Measurements from ENCODE around the gene SHANK2.

Gene SHANK2

DNA sequence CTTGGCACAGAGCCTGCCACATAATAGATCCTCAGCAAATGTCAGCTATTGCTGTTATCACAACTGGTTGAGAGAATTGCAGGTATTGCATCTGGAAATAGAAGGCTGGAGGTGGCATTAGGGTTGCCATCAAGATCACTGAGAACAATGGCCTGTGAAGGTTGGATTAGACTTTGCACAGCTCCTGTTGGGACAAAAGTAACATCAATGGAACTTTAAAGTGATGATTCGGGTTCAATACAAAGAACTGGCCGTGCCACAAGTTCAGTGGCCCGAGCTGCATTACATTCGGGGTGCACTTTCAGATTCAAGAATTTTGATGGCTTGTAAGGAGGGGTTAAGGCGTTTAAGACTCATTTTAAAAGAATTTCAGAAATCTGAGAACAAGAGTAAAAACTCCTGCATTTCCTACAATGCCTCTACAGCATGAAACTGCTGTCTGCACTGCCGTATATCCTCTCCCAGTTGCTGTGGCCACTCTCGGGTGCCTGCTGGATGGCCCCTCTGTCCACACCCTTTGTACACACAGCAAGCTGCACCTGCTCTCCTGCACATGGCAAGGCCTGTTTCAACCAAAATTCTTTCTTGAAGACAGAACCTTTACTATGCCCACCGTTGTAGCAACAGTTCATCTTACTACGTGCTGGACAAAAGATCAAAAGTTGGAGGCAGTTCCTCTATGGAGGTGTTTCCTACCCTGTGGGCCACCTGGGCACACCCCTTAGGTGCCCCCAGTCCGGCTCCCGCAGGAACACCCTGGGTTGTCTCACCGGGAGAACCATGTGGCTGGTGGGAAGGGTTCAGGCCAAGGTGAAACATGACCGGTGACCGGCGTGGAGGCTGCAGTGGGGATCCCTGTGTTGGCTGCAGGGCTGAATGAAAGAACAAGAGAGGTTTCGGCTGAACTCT, 17.5 kb upstream of the SHANK2 start:
- no peak for DNase-seq (ENCODE audit: low spot score)

DNA sequence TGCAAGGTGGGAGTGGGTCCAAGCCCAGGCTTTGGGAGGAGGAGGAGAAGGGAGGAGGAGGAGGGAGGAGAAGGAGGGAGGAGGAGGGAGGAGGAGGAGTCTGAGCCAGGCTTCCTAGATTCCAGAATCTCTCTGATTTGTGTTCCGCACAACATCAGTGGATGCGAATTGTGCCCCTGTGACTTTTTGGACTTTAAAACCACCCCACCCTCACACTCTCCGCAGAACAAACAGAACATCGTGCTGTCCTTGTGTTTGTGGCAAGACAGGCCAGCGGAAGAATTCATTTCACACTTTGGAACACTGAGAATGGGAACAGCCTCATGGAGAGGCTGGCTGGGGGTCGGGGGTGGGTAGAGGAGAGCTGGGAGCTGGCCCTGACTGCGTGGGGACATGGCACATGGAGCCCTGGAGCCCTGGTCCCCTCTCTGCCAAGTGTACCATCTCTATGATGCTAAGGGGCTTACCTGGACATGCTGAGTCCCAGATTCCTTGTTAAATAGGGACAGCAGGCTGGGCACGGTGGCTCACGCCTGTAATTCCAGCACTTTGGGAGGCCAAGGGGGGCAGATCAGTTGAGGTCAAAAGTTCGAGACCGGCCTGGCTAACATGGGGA, 16.4 kb upstream of the SHANK2 start:
- DNase-seq (ENCODE audit: low spot score): no peak

DNA sequence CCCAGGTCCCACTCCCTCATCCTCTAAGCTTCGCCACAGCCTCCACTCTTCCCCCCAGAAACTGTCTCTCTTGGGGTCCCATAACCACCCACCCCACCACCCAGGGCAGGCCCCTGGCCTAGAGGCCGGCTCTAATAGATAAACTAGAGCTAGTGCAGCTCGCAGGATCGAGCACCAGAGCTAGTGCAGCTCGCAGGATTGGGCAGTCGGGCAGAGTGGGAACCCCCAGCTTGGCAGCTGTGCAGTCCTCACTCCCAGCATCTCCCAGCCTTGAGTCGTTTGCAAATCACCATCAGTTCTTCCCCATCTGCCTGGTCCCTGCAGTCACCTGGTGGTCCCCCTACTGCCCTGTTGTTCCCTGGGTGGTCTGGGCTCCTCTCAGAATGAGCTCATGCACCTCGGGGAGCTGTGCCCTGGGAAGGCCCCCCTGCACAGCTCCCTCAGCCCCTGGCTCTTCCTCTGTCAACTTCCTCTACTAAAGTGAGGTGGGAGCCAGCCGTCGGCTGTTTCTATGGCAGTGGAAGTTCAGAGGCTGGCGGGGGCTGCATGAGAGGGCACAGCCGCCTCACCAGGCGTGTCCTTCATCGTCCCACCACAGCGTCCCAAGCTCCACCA, 15.5 kb upstream of the SHANK2 start:
- no peak for DNase-seq (ENCODE audit: low spot score)

DNA sequence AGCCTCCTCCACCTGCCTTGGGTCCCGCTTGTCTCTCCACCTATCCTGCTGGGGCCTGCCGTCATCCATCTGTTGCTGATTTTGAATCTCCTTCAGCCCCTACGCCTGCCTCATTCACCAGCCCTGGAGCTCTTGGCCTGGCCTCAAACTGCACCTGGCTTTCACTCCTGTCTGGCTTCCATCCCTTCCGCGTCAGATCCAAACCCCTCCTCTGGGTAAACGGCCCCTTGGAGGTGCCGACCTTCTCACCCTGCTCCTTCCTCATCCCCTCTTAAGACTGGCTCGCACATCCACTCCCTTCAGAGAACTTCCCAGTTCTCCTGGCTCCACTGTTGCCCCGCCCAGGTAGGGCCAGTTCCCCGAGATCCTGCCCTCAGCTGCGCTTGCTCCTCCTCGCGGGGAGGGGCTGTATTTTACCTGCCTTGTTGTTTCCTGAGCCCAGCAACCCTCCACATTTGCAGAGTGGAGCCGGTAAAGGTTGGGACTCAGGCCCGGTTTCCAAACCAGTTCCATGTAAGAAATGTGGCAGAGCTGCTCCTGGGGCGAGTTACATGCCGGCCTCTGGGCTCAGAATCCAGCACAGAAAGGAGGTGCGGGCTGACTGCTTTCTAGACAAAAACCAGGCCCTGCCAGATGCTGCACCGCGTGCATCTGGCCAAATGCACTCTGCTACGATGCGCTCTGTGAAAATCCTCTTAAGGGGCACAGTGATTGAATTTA, 13.9 kb upstream of the SHANK2 start:
- no peak for DNase-seq (ENCODE audit: low spot score)

DNA sequence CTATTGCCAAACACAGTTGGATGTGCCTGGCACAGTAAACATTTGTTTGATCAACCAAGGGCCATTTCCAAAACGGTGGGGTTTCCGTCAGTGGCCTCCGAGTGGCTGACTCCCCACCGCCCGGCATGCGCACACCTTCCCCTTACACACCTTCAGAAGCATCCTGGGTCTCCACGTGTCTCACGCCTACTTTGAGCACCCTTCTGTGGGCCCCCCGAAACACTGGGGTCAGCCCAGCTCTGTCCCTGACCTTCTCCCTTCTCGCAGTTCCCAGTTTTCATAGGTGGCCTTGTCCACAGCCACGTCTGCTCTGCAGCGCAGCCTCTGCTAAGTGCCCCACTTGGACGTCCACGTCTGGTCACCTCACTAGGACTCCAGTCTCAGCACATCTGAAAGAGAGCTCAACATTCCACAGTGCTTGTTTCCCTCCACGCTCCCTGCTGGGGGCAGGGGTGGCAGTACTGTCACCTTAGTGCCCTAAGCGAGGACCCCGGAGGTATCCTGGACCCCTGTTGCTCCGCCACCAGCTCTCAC, 13.2 kb upstream of the SHANK2 start:
- DNase-seq (ENCODE audit: low spot score): no peak

DNA sequence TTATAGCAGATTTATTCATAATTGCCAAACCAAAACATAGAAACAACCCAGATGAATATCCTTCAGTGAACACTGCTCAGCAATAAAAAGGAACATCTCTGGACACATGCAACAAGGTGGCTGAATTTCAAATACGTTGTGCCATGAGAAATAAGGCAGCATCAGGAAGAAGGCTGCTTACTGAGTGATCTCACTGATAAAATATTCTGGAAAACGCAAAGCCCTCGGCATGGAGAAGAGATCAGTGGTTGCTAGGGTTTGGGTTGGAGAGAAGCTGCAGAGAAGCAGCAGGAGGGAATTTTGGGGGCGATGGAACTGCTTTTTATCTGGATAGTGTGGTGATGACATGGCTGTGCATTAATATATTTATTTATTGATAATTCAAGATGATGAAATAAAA, 11.0 kb upstream of the SHANK2 start:
- DNase-seq (ENCODE audit: low spot score): no peak

DNA sequence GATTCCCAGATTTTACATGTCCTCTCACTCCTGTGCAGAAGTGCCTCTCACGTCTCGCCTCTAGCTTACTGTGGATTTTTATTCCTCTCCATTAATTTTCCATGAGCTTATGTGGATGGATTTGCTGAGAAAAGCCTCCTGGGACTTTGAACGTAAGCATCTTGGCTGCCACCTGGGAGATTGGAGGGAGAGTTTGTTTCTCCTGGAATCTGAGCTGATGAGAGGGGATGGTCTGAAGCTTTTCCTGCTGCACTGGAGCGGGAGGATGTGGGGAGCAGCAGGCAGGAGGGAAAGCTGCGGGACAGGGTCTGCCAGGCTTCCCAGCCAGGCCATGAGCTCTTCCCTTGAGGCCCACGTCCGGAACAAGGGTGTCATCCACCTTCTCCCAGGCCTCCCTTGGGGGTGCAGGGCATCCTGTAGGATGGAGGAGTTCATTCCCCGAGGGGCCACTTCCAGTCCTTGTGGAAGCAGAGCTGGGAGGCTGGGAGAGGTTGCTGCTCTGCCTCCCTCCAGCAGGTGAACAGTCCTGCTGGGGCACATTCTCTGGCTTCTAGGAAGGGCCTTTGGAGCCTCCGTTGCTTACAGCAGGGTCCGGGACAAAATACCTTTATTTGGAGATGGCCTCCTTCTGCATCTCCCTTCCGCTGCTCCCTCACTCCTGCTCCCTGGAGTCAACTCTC, 3.6 kb upstream of the SHANK2 start:
- DNase-seq (ENCODE audit: low spot score): no peak

DNA sequence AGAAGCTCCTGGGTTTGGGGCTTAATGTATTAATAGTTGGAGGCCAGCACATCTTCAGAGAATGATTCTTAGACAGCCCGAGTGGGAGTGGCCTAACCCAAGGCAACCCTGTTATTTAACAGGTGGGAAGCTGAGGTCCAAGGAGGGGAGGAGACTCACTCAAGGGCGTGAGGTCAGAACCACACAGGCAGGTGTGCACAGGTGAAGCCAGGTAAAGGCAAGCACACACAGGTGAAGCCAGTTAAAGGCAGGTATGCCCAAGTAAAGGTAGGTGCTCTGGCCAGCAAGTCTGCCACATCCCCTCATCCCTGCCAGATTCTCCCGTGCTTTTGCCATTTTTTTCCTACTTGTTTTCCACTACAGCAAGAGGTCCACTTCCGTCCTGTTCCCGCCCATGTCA, 2.9 kb upstream of the SHANK2 start:
- DNase-seq (ENCODE audit: low spot score): no peak

DNA sequence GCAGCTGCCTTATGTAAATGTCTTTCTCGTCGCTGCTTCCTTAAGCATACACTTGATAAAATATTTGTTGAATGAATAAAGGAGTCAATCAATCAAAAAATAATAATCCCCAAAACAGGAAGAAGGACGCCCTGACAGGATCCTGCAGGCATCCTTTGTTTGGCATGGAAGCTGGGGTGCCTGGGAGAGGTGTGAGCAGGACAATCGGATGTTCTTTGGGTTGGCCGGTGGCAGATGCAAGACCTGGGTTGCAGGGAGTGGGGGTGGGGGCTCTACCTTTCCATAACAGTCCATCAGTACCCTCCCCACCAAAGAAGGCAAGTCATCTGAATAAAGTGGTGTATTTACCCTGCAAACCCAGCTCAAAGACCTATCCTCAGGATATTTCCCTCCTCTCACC, 1.4 kb upstream of the SHANK2 start:
- DNase-seq (ENCODE audit: low spot score): no peak

DNA sequence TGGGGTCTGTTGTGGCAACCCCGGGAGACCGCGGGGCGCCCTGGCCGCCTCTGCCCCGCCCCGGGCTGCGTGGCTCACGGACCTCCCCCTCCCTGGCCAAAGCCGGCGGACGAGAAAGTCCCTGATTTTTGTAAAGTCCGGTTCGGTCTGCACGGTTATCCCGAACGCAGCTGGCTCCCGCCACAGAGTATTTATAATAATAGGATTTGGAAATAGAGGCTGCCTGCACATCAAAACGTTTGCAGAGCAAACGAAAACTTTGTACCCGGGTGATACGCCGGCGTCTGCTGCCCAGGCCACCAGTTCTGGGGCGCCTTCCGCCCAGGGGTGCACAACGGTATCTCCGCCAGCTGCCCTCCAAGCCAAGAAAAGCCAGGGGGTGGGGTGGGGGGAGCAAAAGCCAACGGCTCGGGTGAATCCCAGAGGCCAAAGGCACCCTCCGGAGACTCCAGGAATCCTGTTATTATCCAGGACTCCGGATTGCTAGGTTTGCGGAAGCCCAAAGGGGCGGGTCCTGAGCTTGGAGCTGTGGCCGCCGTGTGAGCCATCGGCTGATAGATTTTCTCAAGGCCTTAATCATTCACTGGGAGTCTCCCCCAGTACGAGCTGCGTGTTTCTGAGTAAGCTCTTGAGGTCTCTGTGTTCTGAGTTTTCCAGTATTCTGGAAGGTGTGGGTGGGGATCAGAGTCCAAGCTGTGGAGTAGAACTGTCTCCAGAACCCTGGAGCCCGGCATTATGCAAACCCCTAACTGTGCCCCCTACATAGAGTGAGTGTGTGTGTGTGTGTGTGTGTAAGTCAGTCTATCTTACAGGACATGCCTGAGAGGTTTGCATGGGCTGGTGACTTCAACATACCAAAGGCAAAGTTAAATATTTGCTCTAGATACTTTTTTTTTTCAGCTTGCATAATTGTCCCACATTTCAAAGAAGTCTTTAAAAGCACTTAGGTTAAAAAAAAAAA, 673 bp upstream of the SHANK2 start:
- no peak for DNase-seq (ENCODE audit: low spot score)

DNA sequence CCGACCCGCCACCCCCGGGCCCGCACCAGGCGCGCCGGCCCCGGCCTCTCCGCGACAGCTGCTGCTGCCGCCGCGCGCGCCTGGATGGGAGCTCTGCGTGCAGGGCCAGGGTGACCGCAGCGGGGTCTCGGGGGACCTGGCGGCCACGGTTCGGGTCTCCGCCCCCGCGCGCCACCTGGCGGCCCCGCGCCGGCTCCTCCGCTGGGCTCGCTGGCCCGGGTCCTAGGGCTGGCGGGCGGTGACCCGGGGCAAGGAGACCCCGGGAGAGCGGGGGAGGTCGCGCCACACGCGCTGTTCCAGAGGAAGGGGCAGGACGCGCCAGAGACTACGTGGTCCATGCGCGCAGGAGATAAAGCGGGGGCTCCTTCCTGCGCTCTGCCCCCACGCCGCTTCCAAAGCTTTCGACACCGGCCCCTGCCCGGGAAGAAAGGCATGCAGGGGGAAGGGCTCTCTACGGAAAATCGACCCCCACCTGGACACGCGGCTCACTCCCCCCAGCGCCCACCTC, 562 bp downstream of the SHANK2 start:
- peak; percentile 41 for DNase-seq (ENCODE audit: low spot score)

DNA sequence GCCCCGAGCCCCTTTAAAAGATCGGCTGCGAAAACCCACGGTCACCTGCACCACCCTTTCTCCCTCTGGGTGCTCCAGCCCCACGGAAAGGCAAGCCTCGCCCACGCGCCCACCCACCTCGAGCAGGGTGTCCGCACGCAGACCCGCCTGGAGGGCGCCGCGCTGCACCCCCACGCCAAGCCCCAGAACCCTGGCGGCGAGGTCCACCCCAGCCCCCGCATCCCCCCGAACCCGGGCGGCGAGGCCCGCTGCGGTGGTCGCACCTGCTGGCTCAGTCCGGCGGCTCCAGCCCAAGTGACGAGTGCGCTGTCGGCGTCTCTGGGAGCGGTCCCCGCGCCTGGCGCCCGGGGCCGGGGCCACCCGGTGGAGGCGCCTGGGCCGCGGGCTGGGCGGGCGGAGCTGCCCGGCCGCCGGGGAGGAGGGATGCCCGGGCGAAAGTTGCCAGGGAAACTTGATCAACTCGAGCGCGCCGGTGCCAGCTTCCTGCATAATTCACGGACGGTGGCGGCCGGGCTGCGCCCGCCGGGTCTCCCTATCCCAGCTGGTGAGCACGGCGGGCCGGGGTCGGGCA, 1.1 kb downstream of the SHANK2 start:
- DNase-seq (ENCODE audit: low spot score): no peak

DNA sequence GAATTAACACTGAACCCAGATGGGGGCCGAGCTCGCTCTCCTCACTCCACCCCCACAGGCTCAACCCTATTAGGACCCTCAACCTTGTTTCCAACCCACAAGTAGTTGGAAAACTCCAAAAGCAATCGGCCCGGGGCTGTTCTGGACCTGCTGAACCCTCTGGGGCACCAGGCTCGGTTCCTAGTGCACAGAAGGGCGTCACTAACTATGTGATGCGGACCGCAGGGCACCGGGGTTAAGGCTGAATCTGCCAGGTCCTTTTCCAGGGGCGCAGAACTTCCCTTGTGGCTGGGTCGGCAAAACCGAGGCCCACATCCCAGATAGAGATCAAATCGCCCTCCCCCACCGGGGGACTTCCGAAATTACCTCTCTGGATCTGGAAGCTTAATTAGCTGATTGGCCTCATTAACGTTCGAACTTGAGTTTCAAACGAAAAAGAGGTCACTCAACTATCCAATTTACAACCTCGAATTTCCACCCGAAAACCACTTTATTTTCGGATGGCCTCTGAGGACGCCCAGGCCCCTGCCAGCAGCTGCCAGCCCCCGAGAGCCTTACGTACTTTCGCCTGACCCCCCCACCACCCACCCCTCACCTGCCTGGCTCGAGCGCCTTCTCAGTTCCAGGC, 1.7 kb downstream of the SHANK2 start:
- no peak for DNase-seq (ENCODE audit: low spot score)

DNA sequence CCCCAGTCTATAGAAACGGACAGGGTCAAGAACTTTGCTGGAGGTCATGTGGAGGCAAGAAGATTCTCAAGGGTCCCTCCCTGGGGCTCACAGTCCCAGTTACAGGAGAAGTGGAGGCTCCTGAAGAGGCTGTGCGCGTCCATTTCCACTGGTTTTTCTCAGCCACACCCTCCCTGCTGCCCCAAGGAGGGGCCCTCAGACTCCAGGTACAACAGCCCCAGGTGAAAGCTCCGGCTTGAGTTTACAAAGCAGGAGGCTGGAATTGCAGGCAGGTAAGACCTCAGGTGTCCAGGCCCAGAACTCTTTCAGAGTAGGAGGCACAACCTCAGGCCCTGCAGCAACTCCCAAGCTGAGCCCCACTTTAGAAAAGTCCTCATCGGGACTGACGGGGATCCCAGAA, 3.1 kb downstream of the SHANK2 start:
- no peak for DNase-seq (ENCODE audit: low spot score)

DNA sequence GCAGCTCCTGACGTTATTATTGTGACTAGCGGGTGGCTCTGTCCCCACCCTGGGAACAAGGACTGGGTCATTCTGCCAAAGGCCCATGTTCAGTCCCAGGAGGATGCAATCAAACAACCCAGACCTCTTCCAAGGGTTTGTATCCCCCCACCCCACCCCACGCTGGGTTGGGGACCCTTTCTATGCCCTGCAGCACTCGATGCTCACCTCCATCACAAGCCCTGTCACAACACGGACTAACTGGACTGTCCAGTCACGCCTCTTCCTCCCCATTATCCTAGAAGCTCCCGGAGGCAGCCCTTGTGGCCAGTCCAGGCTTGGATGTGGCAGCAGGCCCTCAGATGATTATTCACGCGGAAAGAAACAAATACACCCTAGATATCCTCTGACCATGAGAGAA, 3.7 kb downstream of the SHANK2 start:
- DNase-seq (ENCODE audit: low spot score): no peak

DNA sequence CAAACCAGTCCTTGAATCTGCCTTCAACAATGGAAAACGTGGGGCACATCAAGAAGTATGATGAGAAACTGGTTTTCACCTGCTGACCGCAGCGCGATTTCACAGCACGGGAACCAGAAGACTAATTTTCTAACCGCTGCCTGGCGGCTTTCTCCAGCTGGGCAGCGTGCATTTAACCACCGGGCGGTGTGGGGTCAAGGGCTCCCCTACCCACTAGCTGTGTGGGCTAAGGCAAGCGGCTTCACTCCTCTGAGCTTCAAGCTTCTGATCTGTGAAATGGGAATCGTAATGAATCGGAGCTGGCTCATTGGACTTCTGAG, 4.2 kb downstream of the SHANK2 start:
- no peak for DNase-seq (ENCODE audit: low spot score)

DNA sequence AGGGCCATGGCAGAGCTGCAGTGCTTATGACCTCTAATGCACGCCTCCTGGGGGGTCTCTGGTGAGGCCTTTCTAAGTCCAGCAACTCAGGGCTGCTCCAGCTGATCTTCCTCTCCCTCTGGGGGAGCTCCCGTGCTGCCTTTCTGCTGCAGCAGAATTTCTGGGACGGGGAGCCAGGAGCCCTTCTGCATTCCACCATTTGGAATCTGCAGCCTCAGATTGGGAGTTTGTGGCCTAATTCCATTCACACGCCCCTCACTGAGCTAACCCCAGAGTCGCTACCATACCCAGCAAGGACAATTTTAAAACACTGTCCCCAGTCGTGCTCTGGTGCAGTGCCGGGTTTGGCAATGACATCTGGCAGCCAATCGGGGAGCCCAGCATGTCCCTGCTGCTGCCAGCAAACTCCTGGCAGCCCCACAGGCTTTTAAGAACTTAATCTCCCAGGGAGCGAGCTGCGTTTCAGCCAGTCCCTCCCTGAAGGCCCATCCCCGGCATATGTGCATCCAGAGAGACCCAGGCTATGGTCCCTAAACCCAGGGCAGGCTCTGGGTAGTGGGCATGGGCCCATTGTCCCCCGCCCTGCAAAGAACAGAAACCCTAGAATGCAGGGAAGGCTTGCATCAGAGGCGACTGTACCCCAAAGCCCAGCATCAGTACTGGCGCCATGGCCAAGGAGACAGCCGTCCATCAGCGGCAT, 4.7 kb downstream of the SHANK2 start:
- no peak for DNase-seq (ENCODE audit: low spot score)

DNA sequence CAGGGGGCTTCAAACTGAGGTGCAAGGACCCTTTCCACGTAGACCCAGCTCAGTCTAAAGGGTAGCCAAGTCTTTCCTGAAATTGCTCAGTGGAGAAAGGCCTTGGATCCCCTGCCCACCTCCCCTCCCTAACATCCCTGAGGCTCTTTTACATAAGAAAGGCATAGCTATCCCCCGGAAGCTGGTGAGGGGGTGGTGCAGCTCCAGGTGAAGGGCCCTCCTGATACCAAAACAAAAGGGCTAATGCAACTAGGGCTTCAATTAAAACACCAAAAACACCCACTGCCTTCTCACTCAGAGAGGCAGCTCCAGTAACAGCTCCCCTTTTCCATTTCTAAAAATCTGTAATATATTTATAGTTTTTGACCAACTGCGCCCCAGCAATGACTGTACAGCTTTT, 5.8 kb downstream of the SHANK2 start:
- no peak for DNase-seq (ENCODE audit: low spot score)
